Uterine smooth muscle cell (primary cell): Measurements from ENCODE around the gene C17orf75. TPM values are rescaled to one million over a fixed set of nuclear protein-coding genes. Genes with fewer than 3 reads are reported as not detected.

ENCODE experiments used
- total RNA-seq: library from RNA; depleted of rRNA; stranded (reverse); fragments of >200 nt; gene quantifications from 2 replicates; pipeline ENCODE4 v1.2.3, GENCODE V29; 2014

The C17orf75 gene
- total RNA-seq = 20.9 and 21.9 TPM in 2 replicates

GRCh38 chr17:32341857-32342602 lies at the start of gene C17orf75:
TSS of gene C17orf75 (minus strand) at chr17:32342173. CDS start at chr17:32342139, 34 bp downstream.

GRCh38 chr17:32349854-32350665 lies 8.1 kb upstream of the C17orf75 start, which contains the start of gene ZNF207:
TSS of gene ZNF207 (plus strand) at chr17:32350157. CDS start at chr17:32350286, 129 bp downstream.

Other genes with a start within 250 kb of the C17orf75 start
- gene RHOT1, start 199.7 kb downstream of the C17orf75 start, total RNA-seq = 45.6 and 49.4 TPM in 2 replicates
- gene RHBDL3, start 76.3 kb downstream of the C17orf75 start, total RNA-seq = under 0.01 and 0.22 TPM in 2 replicates
- 103 and 135 TPM in 2 replicates for gene ZNF207, start 8.0 kb upstream of the C17orf75 start, total RNA-seq
- gene PSMD11, start 102.3 kb upstream of the C17orf75 start, total RNA-seq = 88.9 and 152 TPM in 2 replicates
- 1.00 and 1.1 TPM in 2 replicates for gene CDK5R1, start 144.8 kb upstream of the C17orf75 start, total RNA-seq